ENCODE measurements around the gene PLEKHO2.

DNA sequence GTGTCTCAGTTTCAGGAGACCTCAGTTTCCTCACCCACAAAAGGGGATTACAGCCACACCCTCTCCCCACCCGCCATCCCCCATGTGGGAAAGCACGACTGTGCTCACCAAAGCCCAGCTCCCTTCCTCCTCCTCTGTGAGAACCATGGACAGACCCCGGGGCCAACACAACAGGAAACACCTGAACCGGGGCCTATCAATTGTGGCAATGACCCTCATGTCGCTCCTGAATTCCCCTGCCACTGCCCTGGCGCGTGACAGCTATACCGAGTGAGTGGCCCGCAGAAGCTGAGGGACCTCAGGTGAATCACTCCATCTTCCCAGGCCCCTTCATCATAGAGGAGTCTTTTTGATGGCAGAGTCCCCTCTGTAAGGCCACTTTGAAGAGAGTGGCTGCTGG, 28.6 kb downstream of the PLEKHO2 start:
- TF ChIP-seq SP2 (IDR thresholded peaks at IDR 0.05; ENCODE audit: low read length) (no peak), CHD1 (IDR thresholded peaks at IDR 0.05; ENCODE audit: low read depth, low read length) (no peak), EZH2 (IDR thresholded peaks at IDR 0.05; ENCODE audit: low read depth, low read length, severe bottlenecking) (no peak), SUZ12 (IDR thresholded peaks at IDR 0.05; ENCODE audit: low read length) (no peak)
- TF ChIP-seq, protein P1, sequence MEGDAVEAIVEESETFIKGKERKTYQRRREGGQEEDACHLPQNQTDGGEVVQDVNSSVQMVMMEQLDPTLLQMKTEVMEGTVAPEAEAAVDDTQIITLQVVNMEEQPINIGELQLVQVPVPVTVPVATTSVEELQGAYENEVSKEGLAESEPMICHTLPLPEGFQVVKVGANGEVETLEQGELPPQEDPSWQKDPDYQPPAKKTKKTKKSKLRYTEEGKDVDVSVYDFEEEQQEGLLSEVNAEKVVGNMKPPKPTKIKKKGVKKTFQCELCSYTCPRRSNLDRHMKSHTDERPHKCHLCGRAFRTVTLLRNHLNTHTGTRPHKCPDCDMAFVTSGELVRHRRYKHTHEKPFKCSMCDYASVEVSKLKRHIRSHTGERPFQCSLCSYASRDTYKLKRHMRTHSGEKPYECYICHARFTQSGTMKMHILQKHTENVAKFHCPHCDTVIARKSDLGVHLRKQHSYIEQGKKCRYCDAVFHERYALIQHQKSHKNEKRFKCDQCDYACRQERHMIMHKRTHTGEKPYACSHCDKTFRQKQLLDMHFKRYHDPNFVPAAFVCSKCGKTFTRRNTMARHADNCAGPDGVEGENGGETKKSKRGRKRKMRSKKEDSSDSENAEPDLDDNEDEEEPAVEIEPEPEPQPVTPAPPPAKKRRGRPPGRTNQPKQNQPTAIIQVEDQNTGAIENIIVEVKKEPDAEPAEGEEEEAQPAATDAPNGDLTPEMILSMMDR (IDR thresholded peaks at IDR 0.05; ENCODE audit: control extremely low read depth in 1 of 3, insufficient read depth in 1 of 3, low read depth in 1 of 3, low read length in 3 of 3) = no peak

All from H1 (cell line).